Stimulated activated CD8-positive, alpha-beta memory T cell treated with anti-CD3 and anti-CD28 coated beads, Interleukin-12 subunit alpha, Interleukin-12 subunit beta, amount 100 ng/mL, for 4 hours (primary cell): ENCODE results near the gene FERMT1.
"Not testable (repeated sequence)": the region's sequence is repeated elsewhere in the genome, so short reads cannot be mapped to it uniquely, and the experiment has no call there.

Source experiments
- DNase-seq: peaks from one replicate; pipeline ENCODE4 v3.0.0-alpha.2; 2020; ENCODE audit warnings: low read depth

The FERMT1 gene

GRCh38 chr20:6116758-6117157 lies 6.1 kb downstream of the FERMT1 start:
- no peak for DNase-seq

- DNase-seq, result no peak
Observed at GRCh38 chr20:6115221-6115895, 7.5 kb downstream of the FERMT1 start.

DNA sequence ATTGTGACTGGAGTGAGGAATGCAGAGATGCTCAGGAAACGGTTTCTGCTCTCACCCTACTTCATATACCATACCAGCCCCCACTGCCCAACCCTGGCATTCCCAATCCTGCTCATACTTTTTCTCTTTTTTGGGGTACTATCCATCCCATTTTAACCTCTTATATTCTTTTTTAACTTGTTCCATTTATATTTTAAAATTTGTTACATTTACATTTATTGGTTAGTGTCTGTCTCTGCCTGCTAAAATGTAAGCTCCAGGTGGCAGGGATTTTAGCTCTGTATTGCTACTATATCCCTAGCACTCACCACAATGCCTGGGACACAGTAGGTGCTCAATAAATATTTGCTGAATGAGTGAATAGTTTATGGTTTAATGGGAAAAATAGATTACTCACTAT lies 8.1 kb downstream of the FERMT1 start:
- DNase-seq, result no peak

DNA sequence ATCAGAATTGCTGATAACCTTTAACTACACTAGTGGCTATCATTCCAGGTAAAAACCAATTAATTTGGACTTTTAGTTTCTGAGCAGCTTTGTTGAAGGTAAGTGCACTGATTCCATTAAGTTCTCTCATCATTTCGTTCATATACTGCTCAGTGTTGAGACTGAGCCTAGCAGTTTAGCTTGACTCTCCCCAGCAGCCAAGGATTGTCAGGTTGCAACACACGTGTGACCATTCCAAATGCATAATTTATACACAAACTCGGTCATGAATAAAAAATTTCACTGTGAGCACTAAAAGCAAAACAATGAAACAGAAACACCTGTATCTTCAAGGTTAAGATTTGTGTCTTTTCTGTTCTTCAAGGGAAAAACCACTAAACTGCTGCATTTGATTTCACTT lies 8.9 kb downstream of the FERMT1 start:
- DNase-seq, result no peak

DNA sequence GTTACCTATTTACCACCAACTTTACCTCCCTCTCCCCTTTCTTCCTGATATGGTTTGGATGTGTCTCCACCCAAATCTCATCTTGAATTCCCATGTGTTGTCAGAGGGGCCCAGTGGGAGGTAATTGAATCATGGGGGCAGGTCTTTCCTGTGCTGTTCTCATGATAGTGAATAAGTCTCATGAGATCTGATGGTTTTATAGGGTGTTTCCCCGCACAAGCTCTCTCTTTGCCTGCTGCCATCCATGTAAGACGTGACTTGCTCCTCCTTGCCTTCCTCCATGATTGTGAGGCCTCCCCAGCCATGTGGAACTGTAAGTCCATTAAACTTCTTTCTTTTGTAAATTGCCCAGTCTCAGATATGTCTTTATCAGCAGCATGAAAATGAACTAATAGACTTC lies 9.9 kb downstream of the FERMT1 start:
- not testable (repeated sequence) for DNase-seq

- no peak for DNase-seq
Observed at GRCh38 chr20:6108330-6108729, 14.5 kb downstream of the FERMT1 start.

DNA sequence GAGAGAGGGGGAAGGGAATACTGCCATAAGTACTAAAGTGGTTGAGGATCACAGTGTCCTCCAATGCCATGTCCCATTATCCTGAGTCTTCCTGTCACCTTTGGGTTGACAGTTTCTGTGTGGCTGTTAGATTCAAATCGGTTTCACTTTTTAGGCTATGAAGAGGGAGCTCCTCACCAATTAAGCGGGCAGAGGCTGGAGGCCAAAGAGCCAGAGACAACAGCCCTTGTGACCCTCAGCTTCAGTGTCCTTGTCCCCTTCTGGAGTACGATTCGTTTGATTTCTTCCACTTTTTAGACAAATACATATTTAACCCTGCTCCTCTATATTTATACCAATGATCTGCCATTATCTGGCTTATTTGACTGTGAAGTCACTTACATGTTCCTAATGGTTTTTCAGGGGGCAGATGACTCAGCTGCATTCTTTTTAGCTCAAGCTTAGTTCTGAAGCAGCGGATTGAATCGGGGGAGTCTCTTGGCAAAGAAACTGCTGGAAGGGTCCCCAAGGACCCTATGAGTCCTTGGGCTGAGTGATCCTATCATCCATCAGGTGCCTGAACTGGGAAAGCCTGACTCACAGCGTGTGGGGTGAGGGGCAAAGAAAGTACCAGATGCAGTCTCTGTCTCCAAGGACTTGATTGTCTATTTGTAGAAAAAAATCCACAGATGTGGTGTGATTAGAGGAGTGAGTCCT lies 18.2 kb downstream of the FERMT1 start:
- no peak for DNase-seq

- no peak for DNase-seq
Observed at GRCh38 chr20:6103301-6103700, 19.5 kb downstream of the FERMT1 start.

DNA sequence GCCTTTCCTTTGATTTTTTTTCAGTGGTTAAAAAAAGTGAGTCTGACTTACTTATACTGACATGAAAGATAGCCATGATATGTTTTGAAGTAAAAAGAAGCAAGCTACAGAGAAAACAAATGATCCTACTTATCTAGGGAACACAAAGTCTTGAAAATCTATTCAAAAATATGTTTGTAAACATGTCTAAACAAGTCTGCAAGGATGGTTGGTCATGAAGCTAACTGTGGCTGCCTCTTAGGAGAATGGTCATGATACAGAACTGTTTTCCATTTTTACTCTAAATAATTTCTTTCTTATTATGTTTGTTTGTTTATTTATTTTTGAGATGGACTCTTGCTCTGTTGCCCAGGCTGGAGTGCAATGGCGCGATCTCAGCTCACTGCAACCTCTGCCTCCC lies 21.5 kb downstream of the FERMT1 start:
- no peak for DNase-seq

- DNase-seq, result no peak
Observed at GRCh38 chr20:6100246-6100645, 22.6 kb downstream of the FERMT1 start.

- DNase-seq, result no peak
Observed at GRCh38 chr20:6099819-6100218, 23.0 kb downstream of the FERMT1 start.

DNA sequence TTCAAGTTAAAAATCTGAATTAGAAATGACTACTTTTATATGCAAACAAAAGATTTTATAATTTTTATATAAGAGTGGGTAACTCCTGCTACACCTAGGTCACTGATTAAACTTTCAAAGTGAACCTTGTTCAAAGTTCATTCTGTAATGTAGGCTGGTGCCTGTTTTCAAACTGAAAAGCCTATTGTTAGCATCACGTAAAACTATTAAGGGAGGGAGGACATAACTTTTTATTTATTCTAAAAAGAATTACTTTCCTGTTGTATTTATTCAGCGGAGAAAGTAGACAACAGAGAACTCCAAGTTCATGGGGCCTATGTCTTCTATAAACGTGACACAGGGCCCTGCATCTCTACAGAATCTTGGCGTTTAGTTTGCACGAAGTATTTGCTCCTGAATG lies 27.4 kb downstream of the FERMT1 start:
- DNase-seq, result no peak

DNA sequence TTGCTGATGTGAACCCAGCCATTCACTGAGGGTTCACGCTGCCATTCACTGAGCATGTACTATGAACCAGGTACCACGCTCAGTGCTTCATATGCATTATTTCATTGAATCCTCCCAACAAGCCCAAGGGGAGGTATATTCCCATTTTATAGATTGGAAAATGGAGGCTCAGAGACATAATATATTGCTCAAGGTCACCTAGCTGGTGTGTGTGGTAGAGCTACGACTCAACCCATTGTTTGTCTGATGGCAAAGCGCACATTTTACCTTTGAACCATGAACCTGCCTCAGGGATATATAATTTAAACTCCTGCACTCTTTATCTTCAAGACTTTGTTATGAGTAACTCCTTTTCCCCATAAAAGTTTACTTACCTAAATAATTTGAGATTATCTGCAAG lies 28.3 kb downstream of the FERMT1 start:
- no peak for DNase-seq

- DNase-seq, result no peak
Observed at GRCh38 chr20:6094063-6094462, 28.8 kb downstream of the FERMT1 start.

- no peak for DNase-seq
Observed at GRCh38 chr20:6091661-6092060, 31.2 kb downstream of the FERMT1 start.

- DNase-seq, result no peak
Observed at GRCh38 chr20:6086868-6087267, 36.0 kb downstream of the FERMT1 start.

DNA sequence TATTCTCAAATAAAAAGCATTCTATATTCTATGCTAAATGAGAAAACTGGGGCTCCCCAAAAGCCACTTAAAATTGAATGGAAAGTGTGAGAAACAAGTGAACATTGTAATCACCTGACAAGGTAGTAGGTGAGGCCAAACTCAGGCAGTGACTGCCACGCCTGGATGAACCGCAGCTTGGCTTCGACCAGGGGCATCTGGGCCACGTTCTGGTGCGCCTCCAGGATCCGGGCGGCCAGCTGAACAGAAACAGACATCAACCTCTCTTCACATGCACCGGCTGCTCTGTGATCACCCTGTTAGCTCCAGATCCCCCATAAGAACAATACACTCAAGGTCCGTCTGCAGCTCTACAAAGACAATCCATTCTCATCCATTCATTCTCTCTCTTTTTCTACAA lies 38.9 kb downstream of the FERMT1 start:
- DNase-seq, result no peak

- DNase-seq, result no peak
Observed at GRCh38 chr20:6081236-6081635, 41.6 kb downstream of the FERMT1 start.

- DNase-seq, result no peak
Observed at GRCh38 chr20:6079016-6079415, 43.8 kb downstream of the FERMT1 start.

GRCh38 chr20:6075428-6076219 lies 47.2 kb downstream of the FERMT1 start:
- no peak for DNase-seq

GRCh38 chr20:6074784-6075183 lies 48.0 kb downstream of the FERMT1 start:
- no peak for DNase-seq

- no peak for DNase-seq
Observed at GRCh38 chr20:6074145-6074561, 48.7 kb downstream of the FERMT1 start.
